GM18499 (cell line): ENCODE measurements around the gene RUNX1.

Experiments used
- ATAC-seq: cut with Tn5 transposase; IDR thresholded peaks from one replicate; pipeline ENCODE4 v1.9.1; 2021; ENCODE audit warnings: moderate number of reproducible peaks; ENCODE audit not compliant: insufficient read depth, unreplicated experiment

Gene RUNX1

GRCh38 chr21:34822168-34822567 is 226.9 kb downstream of the RUNX1 start:
- no peak for ATAC-seq

- no peak for ATAC-seq
Observed at GRCh38 chr21:34821717-34822116, 227.4 kb downstream of the RUNX1 start.

GRCh38 chr21:34820051-34820450 is 229.1 kb downstream of the RUNX1 start:
- no peak for ATAC-seq

- ATAC-seq = no peak
Observed at GRCh38 chr21:34819357-34819999, 229.6 kb downstream of the RUNX1 start.

- no peak for ATAC-seq
Observed at GRCh38 chr21:34818662-34819158, 230.4 kb downstream of the RUNX1 start.

GRCh38 chr21:34817821-34818661 is 231.1 kb downstream of the RUNX1 start:
- no peak for ATAC-seq

- ATAC-seq = no peak
Observed at GRCh38 chr21:34815831-34816705, 233.0 kb downstream of the RUNX1 start.

- ATAC-seq = no peak
Observed at GRCh38 chr21:34814529-34814951, 234.6 kb downstream of the RUNX1 start.

- ATAC-seq = no peak
Observed at GRCh38 chr21:34813266-34813894, 235.7 kb downstream of the RUNX1 start.

GRCh38 chr21:34812504-34813265 is 236.4 kb downstream of the RUNX1 start:
- ATAC-seq = no peak

- ATAC-seq = no peak
Observed at GRCh38 chr21:34811368-34811767, 237.7 kb downstream of the RUNX1 start.

GRCh38 chr21:34810786-34811185 is 238.3 kb downstream of the RUNX1 start:
- ATAC-seq = no peak

GRCh38 chr21:34809822-34810221 is 239.3 kb downstream of the RUNX1 start:
- no peak for ATAC-seq

GRCh38 chr21:34808569-34809204 is 240.4 kb downstream of the RUNX1 start:
- no peak for ATAC-seq

- ATAC-seq = no peak
Observed at GRCh38 chr21:34807881-34808568, 241.1 kb downstream of the RUNX1 start.

- ATAC-seq = peak; percentile 64
Observed at GRCh38 chr21:34807146-34807880, 241.8 kb downstream of the RUNX1 start.

- ATAC-seq = no peak
Observed at GRCh38 chr21:34806423-34806822, 242.7 kb downstream of the RUNX1 start.

GRCh38 chr21:34805157-34805556 is 243.9 kb downstream of the RUNX1 start:
- ATAC-seq = no peak
